Measurements from ENCODE around the gene TAF1. TPM values are rescaled to one million over a fixed set of nuclear protein-coding genes. Genes with fewer than 3 reads are reported as not detected.
"Not testable (repeated sequence)": the region's sequence is repeated elsewhere in the genome, so short reads cannot be mapped to it uniquely, and the experiment has no call there.

The TAF1 gene
- total and polyA plus RNA-seq, 4 donors: 9.5 to 77.4 (median 25.7) TPM

DNA sequence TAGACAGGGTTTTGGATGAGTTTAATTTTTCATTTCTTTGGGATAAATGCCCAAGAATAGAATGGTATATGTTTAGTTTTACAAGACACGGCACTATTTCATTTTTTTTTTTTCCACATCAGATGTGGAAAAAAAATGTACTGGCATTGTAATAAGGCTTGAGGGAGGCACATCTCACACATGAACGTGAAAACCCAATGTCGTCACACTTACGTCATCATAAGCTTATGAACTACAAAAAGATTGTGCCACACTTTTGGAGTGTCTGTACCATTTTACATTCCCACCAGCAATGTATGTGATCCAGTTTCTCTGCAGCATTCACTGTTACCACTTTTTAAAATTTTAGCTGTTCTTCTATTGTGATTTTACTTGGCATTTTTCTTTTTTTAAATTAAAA is 74.2 kb downstream of the TAF1 start:
- TF ChIP-seq, protein P1, sequence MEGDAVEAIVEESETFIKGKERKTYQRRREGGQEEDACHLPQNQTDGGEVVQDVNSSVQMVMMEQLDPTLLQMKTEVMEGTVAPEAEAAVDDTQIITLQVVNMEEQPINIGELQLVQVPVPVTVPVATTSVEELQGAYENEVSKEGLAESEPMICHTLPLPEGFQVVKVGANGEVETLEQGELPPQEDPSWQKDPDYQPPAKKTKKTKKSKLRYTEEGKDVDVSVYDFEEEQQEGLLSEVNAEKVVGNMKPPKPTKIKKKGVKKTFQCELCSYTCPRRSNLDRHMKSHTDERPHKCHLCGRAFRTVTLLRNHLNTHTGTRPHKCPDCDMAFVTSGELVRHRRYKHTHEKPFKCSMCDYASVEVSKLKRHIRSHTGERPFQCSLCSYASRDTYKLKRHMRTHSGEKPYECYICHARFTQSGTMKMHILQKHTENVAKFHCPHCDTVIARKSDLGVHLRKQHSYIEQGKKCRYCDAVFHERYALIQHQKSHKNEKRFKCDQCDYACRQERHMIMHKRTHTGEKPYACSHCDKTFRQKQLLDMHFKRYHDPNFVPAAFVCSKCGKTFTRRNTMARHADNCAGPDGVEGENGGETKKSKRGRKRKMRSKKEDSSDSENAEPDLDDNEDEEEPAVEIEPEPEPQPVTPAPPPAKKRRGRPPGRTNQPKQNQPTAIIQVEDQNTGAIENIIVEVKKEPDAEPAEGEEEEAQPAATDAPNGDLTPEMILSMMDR (IDR thresholded peaks at IDR 0.05; ENCODE audit: control extremely low read depth, extremely low read depth): no peak
- Histone ChIP-seq H3K36me3 (ENCODE audit: control insufficient read depth in 4 of 4, insufficient read depth in 4 of 4, low read length in 4 of 4) (peaks cover 0 to 3% (median 2%) of the 10 kb centered on the region in 4 donors), H3K27me3 (ENCODE audit: control insufficient read depth in 3 of 3, insufficient read depth in 3 of 3, low read length in 2 of 3) (no peaks in the 10 kb centered on the region), H3K4me1 (ENCODE audit: control insufficient read depth in 5 of 5, insufficient read depth in 5 of 5, low read length in 5 of 5) (no peaks in the 10 kb centered on the region), H3K27ac (ENCODE audit: low read depth in 1 of 2, low read length in 1 of 2) (no peak overlapping the region), H3K9me3 (ENCODE audit: control insufficient read depth in 4 of 4, insufficient read depth in 3 of 4, low read length in 3 of 4) (no peaks in the 10 kb centered on the region), H3K9ac (ENCODE audit: insufficient read depth in 1 of 2, low read length in 2 of 2) (no peak overlapping the region), H3K4me3 (no peak overlapping the region)
- ATAC-seq (ENCODE audit: insufficient read depth, low FRiP score) (no peak), DNase-seq (no peak)
- 51 to 88% methylated on average over 4 of the region's 4 CpGs for WGBS, 2 donors

DNA sequence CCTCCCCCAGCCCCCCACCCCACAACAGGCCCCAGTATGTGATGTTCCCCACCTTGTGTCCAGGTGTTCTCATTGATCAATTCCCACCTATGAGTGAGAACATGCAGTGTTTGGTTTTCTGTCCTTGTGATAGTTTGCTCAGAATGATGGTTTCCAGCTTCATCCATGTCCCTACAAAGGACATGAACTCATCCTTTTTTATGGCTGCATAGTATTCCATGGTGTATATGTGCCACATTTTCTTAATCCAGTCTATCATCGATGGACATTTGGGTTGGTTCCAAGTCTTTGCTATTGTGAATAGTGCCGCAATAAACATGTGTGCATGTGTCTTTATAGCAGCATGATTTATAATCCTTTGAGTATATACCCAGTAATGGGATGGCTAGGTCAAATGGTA is 75.7 kb downstream of the TAF1 start:
- not testable (repeated sequence) for H3K4me3 ChIP-seq; H3K9me3 ChIP-seq (ENCODE audit: control insufficient read depth in 4 of 4, insufficient read depth in 3 of 4, low read length in 3 of 4); H3K27me3 ChIP-seq (ENCODE audit: control insufficient read depth in 3 of 3, insufficient read depth in 3 of 3, low read length in 2 of 3); H3K27ac ChIP-seq (ENCODE audit: low read depth in 1 of 2, low read length in 1 of 2); H3K4me1 ChIP-seq (ENCODE audit: control insufficient read depth in 5 of 5, insufficient read depth in 5 of 5, low read length in 5 of 5); H3K36me3 ChIP-seq (ENCODE audit: control insufficient read depth in 4 of 4, insufficient read depth in 4 of 4, low read length in 4 of 4); H3K9ac ChIP-seq (ENCODE audit: insufficient read depth in 1 of 2, low read length in 2 of 2); ATAC-seq (ENCODE audit: insufficient read depth, low FRiP score); DNase-seq
- WGBS, 2 donors: 89% methylated on average over 1 of the region's 2 CpGs; no CpG with 5 or more reads in 1 of the 2 donors

DNA sequence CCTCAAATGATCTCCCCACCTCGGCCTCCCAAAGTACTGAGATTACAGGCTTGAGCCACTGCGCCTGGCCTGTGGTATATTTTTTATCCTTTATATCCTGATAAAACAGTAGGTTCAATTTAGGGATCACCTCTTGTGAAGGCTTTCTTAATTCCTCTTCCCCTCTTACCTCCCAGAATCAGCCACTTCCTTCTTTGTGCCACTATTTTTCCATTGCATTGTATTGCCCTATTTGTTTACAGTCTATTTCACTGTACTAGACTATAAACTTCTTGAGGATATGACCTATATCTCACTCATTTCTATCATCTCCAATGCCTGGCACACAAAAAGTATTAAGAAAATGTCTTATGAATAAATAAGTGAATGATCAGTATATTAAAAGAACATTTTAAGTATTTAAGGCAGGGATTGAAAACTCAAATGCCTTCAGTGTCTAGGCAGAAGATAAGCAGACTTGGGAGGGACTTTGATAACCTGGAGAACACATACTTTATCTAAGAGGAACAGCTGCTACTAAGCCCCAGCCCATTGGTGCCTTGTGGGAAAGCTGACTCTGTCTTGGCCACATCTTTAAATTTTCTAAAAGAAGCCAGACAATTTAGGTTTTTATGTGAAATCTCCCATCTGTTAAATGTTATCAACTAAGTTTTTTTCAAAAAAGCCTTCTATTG is 84.4 kb downstream of the TAF1 start:
- Histone ChIP-seq H3K27me3 (ENCODE audit: control insufficient read depth in 3 of 3, insufficient read depth in 3 of 3, low read length in 2 of 3) (no peaks in the 10 kb centered on the region), H3K4me3 (no peak overlapping the region), H3K36me3 (ENCODE audit: control insufficient read depth in 4 of 4, insufficient read depth in 4 of 4, low read length in 4 of 4) (peaks cover 2 to 13% (median 6%) of the 10 kb centered on the region in 4 donors), H3K4me1 (ENCODE audit: control insufficient read depth in 5 of 5, insufficient read depth in 5 of 5, low read length in 5 of 5) (peaks cover 0 to 2% (median 0%) of the 10 kb centered on the region in 5 donors), H3K9ac (ENCODE audit: insufficient read depth in 1 of 2, low read length in 2 of 2) (no peak overlapping the region), H3K27ac (ENCODE audit: low read depth in 1 of 2, low read length in 1 of 2) (no peak overlapping the region), H3K9me3 (ENCODE audit: control insufficient read depth in 4 of 4, insufficient read depth in 3 of 4, low read length in 3 of 4) (no peaks in the 10 kb centered on the region)
- DNase-seq (peak in 1 of 3 donors; percentile 11), ATAC-seq (ENCODE audit: insufficient read depth, low FRiP score) (no peak)
- WGBS, 2 donors: 93 to 100% methylated on average over 2 of the region's 2 CpGs
- TF ChIP-seq, protein P1 (IDR thresholded peaks at IDR 0.05; ENCODE audit: control extremely low read depth, extremely low read depth): no peak

DNA sequence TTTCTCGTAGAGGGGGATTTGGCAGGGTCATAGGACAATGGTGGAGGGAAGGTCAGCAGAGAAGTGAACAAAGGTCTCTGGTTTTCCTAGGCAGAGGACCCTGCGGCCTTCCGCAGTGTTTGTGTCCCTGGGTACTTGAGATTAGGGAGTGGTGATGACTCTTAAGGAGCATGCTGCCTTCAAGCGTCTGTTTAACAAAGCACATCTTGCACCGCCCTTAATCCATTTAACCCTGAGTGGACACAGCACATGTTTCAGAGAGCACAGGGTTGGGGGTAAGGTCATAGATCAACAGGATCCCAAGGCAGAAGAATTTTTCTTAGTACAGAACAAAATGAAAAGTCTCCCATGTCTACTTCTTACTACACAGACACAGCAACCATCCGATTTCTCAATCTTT is 85.4 kb downstream of the TAF1 start:
- not testable (repeated sequence) for H3K9ac ChIP-seq (ENCODE audit: insufficient read depth in 1 of 2, low read length in 2 of 2); H3K4me3 ChIP-seq; H3K9me3 ChIP-seq (ENCODE audit: control insufficient read depth in 4 of 4, insufficient read depth in 3 of 4, low read length in 3 of 4); ATAC-seq (ENCODE audit: insufficient read depth, low FRiP score); H3K27me3 ChIP-seq (ENCODE audit: control insufficient read depth in 3 of 3, insufficient read depth in 3 of 3, low read length in 2 of 3); DNase-seq; H3K4me1 ChIP-seq (ENCODE audit: control insufficient read depth in 5 of 5, insufficient read depth in 5 of 5, low read length in 5 of 5); H3K27ac ChIP-seq (ENCODE audit: low read depth in 1 of 2, low read length in 1 of 2)
- 92 to 95% methylated on average over 3 to 4 of the region's 6 CpGs for WGBS, 2 donors
- H3K36me3 ChIP-seq (ENCODE audit: control insufficient read depth in 4 of 4, insufficient read depth in 4 of 4, low read length in 4 of 4): peaks cover 1 to 13% (median 11%) of the 10 kb centered on the region in 4 donors

All from lung (tissue), 12 donors.